MM.1S (cell line): Measurements from ENCODE around the gene C1QTNF4.

Experiments used
- EZH2 ChIP-seq: fragments of 300-600 bp; sonication (generic); optimal IDR thresholded peaks from 2 replicates; pipeline ENCODE3; 2017; ENCODE audit warnings: low read depth, mild to moderate bottlenecking, antibody characterized with exemption, low read length, mixed read lengths
- EZH2phosphoT487 ChIP-seq: fragments of 300-600 bp; sonication (generic); IDR thresholded peaks from 2 replicates; pipeline ENCODE4 v1.6.1; 2018; ENCODE audit warnings: antibody characterized with exemption, low read length
- TF ChIP-seq, protein P1 (sequence below): fragments of 300-600 bp; sonication (generic); IDR thresholded peaks from 2 replicates; pipeline ENCODE4 v1.5.1; 2016; ENCODE audit warnings: antibody characterized with exemption, low read length, mixed read lengths

DNA sequence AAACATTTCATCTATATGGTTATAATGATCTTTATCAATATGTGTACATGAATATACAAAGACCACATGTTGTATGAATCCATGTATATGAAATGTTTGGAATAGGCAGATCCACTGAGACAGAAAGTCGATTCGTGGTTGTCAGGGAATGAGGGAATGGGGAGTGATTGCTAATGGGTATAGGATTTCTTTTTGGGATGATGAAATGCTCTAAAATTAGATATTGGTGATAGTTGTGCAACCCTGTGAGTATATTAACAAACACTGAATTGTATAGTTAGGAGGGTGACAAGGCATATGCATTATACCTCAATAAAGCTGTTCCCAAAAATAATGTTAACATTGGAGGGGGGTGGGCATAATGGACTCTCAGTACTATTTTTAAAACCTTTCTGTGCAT lies 33.8 kb downstream of the C1QTNF4 start:
- TF ChIP-seq, protein P1, sequence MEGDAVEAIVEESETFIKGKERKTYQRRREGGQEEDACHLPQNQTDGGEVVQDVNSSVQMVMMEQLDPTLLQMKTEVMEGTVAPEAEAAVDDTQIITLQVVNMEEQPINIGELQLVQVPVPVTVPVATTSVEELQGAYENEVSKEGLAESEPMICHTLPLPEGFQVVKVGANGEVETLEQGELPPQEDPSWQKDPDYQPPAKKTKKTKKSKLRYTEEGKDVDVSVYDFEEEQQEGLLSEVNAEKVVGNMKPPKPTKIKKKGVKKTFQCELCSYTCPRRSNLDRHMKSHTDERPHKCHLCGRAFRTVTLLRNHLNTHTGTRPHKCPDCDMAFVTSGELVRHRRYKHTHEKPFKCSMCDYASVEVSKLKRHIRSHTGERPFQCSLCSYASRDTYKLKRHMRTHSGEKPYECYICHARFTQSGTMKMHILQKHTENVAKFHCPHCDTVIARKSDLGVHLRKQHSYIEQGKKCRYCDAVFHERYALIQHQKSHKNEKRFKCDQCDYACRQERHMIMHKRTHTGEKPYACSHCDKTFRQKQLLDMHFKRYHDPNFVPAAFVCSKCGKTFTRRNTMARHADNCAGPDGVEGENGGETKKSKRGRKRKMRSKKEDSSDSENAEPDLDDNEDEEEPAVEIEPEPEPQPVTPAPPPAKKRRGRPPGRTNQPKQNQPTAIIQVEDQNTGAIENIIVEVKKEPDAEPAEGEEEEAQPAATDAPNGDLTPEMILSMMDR: no peak
- TF ChIP-seq EZH2 (no peak), EZH2phosphoT487 (no peak)
